Muscle layer of colon (tissue), 2 donors: ENCODE data around the gene MAN1B1.
"Not testable (repeated sequence)": the region's sequence is repeated elsewhere in the genome, so short reads cannot be mapped to it uniquely, and the experiment has no call there.

Experiments used
- H3K27ac ChIP-seq: one replicate; pipeline ENCODE4 v1.7.0; 2013; ENCODE audit warnings: low read depth, mild to moderate bottlenecking, low read length, moderate library complexity
- H3K27me3 ChIP-seq, 2 donors: one replicate each; pipeline ENCODE4 v1.7.0; 2013; ENCODE audit warnings: low read length in 2 of 2, mild to moderate bottlenecking in 2 of 2; ENCODE audit not compliant: insufficient read depth in 2 of 2, control insufficient read depth in 1 of 2
- H3K36me3 ChIP-seq: one replicate; pipeline ENCODE4 v1.7.0; 2013; ENCODE audit warnings: mild to moderate bottlenecking, low read length; ENCODE audit not compliant: insufficient read depth
- H3K4me1 ChIP-seq: one replicate; pipeline ENCODE4 v1.7.0; 2013; ENCODE audit warnings: mild to moderate bottlenecking, low read length; ENCODE audit not compliant: insufficient read depth
- H3K4me3 ChIP-seq, 2 donors: one replicate each; pipeline ENCODE4 v1.7.0; 2013; ENCODE audit warnings: low read length in 2 of 2, low read depth in 1 of 2, mild to moderate bottlenecking in 1 of 2, moderate library complexity in 1 of 2
- H3K9ac ChIP-seq: one replicate; pipeline ENCODE4 v1.7.0; 2013; ENCODE audit warnings: low read length
- H3K9me3 ChIP-seq: one replicate; pipeline ENCODE4 v1.7.0; 2013; ENCODE audit warnings: mild to moderate bottlenecking, low read length
- donor health status: abdominal sarcoma.
- donor health status: Adenocarcinoma of cecum.

MAN1B1 gene

GRCh38 chr9:137053944-137054931 is 32.5 kb upstream of the MAN1B1 start, which contains the start of gene ENTPD2:
ENTPD2 (minus strand) TSS chr9:137054061; CDS start chr9:137053997, 64 bp downstream.
- peaks cover 21% of the 10 kb centered on the region for H3K4me1 ChIP-seq

GRCh38 chr9:137054932-137055384 is 31.8 kb upstream of the MAN1B1 start:
- H3K4me3 ChIP-seq = peak overlapping the region in 1 of 2 donors; percentile 8
- H3K36me3 ChIP-seq = no peaks in the 10 kb centered on the region
- H3K27me3 ChIP-seq = peaks cover 0 to 47% of the 10 kb centered on the region in 2 donors
- no peak overlapping the region for H3K27ac ChIP-seq
- no peaks in the 10 kb centered on the region for H3K9me3 ChIP-seq
- peaks cover 21% of the 10 kb centered on the region for H3K4me1 ChIP-seq
- no peak overlapping the region for H3K9ac ChIP-seq

More at GRCh38 chr9:137053944-137054931, 32.5 kb upstream of the MAN1B1 start, which contains the start of gene ENTPD2:
- Histone ChIP-seq H3K27ac (no peak within 1 kb of the TSS), H3K9ac (no peak within 1 kb of the TSS), H3K9me3 (no peaks in the 10 kb centered on the region), H3K4me3 (peak within 1 kb of the TSS in 1 of 2 donors; percentile 21), H3K36me3 (no peaks in the 10 kb centered on the region), H3K27me3 (peaks cover 5 to 54% of the 10 kb centered on the region in 2 donors)

- peaks cover 21% of the 10 kb centered on the region for H3K4me1 ChIP-seq
These were observed 31.1 kb upstream of the MAN1B1 start for GRCh38 chr9:137055385-137056364.

GRCh38 chr9:137056739-137057415 is 29.9 kb upstream of the MAN1B1 start:
- H3K4me3 ChIP-seq = no peak overlapping the region
- H3K4me1 ChIP-seq = peaks cover 21% of the 10 kb centered on the region
- no peak overlapping the region for H3K27ac ChIP-seq
- H3K9me3 ChIP-seq = no peaks in the 10 kb centered on the region
- H3K36me3 ChIP-seq = no peaks in the 10 kb centered on the region
- no peak overlapping the region for H3K9ac ChIP-seq
- peaks cover 0 to 28% of the 10 kb centered on the region in 2 donors for H3K27me3 ChIP-seq

More at GRCh38 chr9:137055385-137056364, 31.1 kb upstream of the MAN1B1 start:
- Histone ChIP-seq H3K9ac (no peak overlapping the region), H3K4me3 (peak overlapping the region in 1 of 2 donors; percentile 8), H3K9me3 (no peaks in the 10 kb centered on the region), H3K27me3 (peaks cover 0 to 40% of the 10 kb centered on the region in 2 donors), H3K27ac (no peak overlapping the region), H3K36me3 (no peaks in the 10 kb centered on the region)

DNA sequence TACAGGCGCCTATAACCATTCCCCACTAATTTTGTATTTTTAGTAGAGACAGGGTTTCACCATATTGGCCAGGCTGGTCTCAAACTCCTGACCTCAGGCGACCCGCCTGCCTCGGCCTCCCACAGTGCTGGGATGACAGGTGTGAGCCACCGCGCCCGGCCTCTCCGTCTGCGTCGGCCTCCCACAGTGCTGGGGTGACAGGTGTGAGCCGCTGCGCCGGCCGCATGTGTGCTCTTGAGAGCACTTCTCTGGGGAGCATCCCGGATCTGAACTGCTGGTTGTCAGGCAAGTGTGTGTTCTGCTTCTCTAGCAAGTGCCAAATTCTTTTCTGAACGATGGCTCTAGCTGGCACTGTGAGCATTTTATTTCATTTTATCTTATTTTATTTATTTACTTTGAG is 29.2 kb upstream of the MAN1B1 start:
- Histone ChIP-seq H3K4me1 (peaks cover 21% of the 10 kb centered on the region), H3K9me3 (no peaks in the 10 kb centered on the region), H3K27ac (no peak overlapping the region), H3K4me3 (no peak overlapping the region), H3K27me3 (peaks cover 0 to 21% of the 10 kb centered on the region in 2 donors), H3K36me3 (no peaks in the 10 kb centered on the region), H3K9ac (no peak overlapping the region)

DNA sequence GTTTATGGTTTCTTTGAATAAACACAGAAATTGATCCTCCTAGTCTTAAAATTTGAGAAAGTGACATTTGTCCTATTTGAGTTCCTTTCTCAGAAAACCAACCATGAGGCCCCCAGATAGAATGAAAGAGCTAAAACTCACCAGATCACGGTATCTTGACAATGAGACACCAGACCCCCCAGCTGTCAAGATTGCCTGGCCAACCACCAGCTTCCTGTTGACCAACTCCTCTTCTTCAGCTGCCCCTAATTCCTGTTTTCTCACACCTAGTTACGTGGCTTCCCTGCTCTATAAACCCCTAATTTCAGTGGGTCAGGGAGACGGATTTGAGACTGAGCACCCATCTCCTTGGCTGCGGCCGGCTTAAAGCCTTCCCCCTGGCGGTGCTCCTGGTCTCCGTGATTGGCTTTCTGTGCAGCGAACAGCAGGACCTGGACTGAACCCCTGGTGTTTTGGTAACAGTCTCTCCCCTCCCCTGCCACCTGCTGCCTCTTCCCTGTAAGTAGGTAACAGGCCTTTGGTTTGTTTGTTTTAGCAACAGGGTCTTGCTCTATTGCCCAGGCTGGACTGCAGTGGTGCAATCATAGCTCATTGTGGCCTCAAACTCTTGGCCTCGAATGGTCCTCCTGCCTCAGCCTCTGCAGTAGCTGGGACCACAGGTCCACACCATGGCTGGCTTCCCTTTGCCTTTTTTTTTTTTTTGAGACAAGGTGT is 28.1 kb upstream of the MAN1B1 start:
- H3K9ac ChIP-seq = no peak overlapping the region
- no peak overlapping the region for H3K4me3 ChIP-seq
- H3K9me3 ChIP-seq = no peaks in the 10 kb centered on the region
- no peak overlapping the region for H3K27ac ChIP-seq
- H3K36me3 ChIP-seq = no peaks in the 10 kb centered on the region
- peaks cover 0 to 10% of the 10 kb centered on the region in 2 donors for H3K27me3 ChIP-seq
- peaks cover 21% of the 10 kb centered on the region for H3K4me1 ChIP-seq

DNA sequence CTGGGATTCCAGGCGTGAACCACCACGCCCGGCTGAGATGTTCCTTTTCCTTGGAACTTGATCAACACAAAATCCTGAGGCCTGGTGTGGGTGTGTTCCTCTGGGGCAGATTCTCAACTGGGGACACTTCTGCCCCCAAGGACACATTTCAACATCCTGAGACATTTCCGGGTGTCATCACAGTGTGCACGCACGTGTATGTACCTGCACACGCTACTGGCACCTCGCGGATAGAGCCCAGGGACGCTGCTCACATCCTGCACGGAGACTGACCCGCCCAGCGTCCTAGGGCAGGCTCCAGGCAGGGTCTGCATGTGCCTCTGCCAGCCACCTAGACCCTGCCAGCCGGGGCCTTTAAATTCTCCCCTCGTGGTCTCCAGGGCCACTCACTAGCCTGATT is 24.4 kb upstream of the MAN1B1 start:
- no peaks in the 10 kb centered on the region for H3K4me1 ChIP-seq
- no peak overlapping the region for H3K9ac ChIP-seq
- H3K27ac ChIP-seq = no peak overlapping the region
- H3K9me3 ChIP-seq = no peaks in the 10 kb centered on the region
- H3K36me3 ChIP-seq = no peaks in the 10 kb centered on the region
- no peak overlapping the region for H3K4me3 ChIP-seq
- peaks cover 0 to 13% of the 10 kb centered on the region in 2 donors for H3K27me3 ChIP-seq

DNA sequence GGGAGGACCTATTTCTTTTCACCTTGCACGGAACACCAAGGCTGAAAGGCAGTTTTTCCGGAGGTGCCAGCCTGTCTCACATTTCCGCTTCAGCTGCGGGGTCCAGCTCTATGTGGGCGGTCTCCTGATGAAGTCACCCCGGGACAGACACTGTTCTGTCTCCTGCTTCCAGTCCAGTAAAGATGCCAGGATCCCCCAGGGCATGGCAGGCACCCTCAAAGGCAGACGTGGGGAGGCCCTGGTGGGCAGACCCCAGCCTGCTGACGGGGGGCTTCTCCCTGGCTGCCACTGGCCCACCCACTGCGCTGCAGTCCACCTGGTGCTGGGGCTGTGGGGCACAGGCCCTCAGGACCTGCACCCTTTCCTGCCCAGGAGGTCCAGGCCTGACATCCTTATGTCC is 24.0 kb upstream of the MAN1B1 start:
- not testable (repeated sequence) for H3K9me3 ChIP-seq, H3K4me3 ChIP-seq, H3K27ac ChIP-seq, H3K4me1 ChIP-seq, H3K9ac ChIP-seq, H3K36me3 ChIP-seq
- H3K27me3 ChIP-seq = peaks cover 0 to 15% of the 10 kb centered on the region in 2 donors

DNA sequence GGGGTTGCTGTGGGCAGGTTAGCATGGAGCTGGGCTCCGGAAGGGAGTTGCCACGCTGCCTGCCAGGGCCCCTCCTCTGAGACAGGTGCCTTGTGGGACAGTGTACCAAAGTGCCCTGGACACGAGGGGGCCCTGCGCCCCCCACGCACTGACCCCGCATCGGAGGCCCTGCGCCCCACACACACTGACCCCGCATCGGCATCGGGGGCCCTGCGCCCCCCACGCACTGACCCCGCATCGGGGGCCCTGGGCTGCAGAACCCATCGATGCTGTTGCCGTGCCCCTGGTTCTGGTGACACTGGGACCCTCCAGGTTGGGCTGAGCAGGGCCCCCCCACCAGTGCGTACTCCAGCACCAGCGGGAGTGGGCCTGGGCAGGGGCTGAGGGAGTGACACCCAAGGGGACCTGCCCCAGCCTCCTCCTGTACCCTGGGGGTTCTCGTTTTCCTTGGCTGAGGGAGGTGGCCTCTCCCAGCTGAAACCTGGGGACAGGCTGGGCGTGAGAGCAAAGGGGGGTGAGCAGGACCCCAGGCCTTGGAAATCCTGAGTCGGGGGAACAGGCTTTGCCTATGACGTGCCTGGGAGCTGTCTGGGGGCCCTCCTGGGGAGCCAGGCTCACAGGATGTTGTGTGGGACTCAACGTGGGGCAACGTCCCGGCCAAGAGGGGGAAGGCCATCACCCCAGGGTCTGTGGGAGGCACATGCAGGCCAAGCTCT is 23.3 kb upstream of the MAN1B1 start:
- no peak overlapping the region for H3K4me3 ChIP-seq
- H3K4me1 ChIP-seq = no peaks in the 10 kb centered on the region
- no peak overlapping the region for H3K9ac ChIP-seq
- no peak overlapping the region for H3K27ac ChIP-seq
- no peaks in the 10 kb centered on the region for H3K36me3 ChIP-seq
- H3K27me3 ChIP-seq = peaks cover under 1 to 21% of the 10 kb centered on the region in 2 donors
- no peaks in the 10 kb centered on the region for H3K9me3 ChIP-seq
